Measurements from ENCODE around the gene CCDC91.

The CCDC91 gene

DNA sequence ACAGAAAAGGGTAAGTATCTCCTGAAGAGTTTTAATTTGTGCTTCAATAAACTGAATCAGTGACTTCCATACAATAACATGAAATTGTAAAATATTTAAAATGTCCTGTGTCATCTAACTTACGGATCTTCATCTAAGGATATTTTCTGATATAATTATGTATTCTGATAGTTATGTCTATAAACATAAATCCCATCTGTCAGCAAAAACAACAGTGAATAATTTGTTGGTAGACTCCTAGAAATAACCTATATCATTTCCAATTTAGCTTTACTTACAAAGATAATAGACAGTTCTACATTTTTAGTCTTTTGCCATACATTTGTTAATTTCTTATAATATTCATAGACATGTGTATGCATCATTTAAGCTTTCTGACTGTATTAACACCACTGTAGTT, 293.9 kb downstream of the CCDC91 start:
- ChIA-PET CTCF (no interaction called here), POLR2A (no interaction called here)
- Histone ChIP-seq H3K36me3 (ENCODE audit: control insufficient read depth in 2 of 2, insufficient read depth in 1 of 2, low read length in 2 of 2) (no peaks in the 10 kb centered on the region; a peak in 1 of 3 replicates), H3K4me3 (ENCODE audit: low read depth, low read length) (no peak overlapping the region), H3K27ac (ENCODE audit: extremely low read depth, low read depth, low read length) (no peak overlapping the region), H3K4me1 (ENCODE audit: control insufficient read depth, insufficient read depth, low read length) (no peaks in the 10 kb centered on the region), H3K9me3 (ENCODE audit: control insufficient read depth, insufficient read depth, low read depth, low read length) (no peaks in the 10 kb centered on the region)
- no peak for TF ChIP-seq ZNF174 (tag by site-specific recombination; IDR thresholded peaks at IDR 0.05)
- TF ChIP-seq, protein P1, sequence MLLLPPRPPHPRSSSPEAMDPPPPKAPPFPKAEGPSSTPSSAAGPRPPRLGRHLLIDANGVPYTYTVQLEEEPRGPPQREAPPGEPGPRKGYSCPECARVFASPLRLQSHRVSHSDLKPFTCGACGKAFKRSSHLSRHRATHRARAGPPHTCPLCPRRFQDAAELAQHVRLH (tag by site-specific recombination; IDR thresholded peaks at IDR 0.05): no peak
- TF ChIP-seq ZNF785 (tag by site-specific recombination; IDR thresholded peaks at IDR 0.05): no peak
- TF ChIP-seq ZNF639 (tag by site-specific recombination; IDR thresholded peaks at IDR 0.05): no peak

DNA sequence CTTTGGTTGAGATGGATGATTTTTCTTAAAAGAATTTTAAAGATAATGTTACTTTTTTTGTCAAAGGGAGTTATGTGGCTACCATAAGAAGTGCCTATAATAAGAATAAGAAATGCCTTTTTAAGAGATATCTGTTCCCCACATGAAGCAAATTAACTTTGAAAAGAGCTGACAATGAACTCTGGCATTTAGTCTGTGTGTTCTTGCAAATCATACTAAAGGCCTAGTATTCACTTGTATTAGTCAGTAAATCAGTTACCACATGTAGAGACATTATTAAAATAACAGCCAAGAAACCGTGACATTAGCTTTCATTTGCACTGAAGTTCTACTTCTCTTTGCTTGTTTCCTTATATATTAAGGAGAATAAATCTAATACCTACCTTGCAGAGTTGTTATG, 296.3 kb downstream of the CCDC91 start:
- POLR2A ChIA-PET: no interaction called here
- no peaks in the 10 kb centered on the region; a peak in 1 of 3 replicates for H3K36me3 ChIP-seq (ENCODE audit: control insufficient read depth in 2 of 2, insufficient read depth in 1 of 2, low read length in 2 of 2)
- no peaks in the 10 kb centered on the region for H3K9me3 ChIP-seq (ENCODE audit: control insufficient read depth, insufficient read depth, low read depth, low read length)
- no peaks in the 10 kb centered on the region for H3K4me1 ChIP-seq (ENCODE audit: control insufficient read depth, insufficient read depth, low read length)
- TF ChIP-seq, protein P2, sequence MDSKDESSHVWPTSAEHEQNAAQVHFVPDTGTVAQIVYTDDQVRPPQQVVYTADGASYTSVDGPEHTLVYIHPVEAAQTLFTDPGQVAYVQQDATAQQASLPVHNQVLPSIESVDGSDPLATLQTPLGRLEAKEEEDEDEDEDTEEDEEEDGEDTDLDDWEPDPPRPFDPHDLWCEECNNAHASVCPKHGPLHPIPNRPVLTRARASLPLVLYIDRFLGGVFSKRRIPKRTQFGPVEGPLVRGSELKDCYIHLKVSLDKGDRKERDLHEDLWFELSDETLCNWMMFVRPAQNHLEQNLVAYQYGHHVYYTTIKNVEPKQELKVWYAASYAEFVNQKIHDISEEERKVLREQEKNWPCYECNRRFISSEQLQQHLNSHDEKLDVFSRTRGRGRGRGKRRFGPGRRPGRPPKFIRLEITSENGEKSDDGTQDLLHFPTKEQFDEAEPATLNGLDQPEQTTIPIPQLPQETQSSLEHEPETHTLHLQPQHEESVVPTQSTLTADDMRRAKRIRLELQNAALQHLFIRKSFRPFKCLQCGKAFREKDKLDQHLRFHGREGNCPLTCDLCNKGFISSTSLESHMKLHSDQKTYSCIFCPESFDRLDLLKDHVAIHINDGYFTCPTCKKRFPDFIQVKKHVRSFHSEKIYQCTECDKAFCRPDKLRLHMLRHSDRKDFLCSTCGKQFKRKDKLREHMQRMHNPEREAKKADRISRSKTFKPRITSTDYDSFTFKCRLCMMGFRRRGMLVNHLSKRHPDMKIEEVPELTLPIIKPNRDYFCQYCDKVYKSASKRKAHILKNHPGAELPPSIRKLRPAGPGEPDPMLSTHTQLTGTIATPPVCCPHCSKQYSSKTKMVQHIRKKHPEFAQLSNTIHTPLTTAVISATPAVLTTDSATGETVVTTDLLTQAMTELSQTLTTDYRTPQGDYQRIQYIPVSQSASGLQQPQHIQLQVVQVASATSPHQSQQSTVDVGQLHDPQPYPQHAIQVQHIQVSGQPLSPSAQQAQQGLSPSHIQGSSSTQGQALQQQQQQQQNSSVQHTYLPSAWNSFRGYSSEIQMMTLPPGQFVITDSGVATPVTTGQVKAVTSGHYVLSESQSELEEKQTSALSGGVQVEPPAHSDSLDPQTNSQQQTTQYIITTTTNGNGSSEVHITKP (tag by site-specific recombination; IDR thresholded peaks at IDR 0.05): no peak
- TF ChIP-seq ZNF776 (tag by site-specific recombination; IDR thresholded peaks at IDR 0.05; ENCODE audit: borderline replicate concordance): no peak
- no peak overlapping the region for H3K27ac ChIP-seq (ENCODE audit: extremely low read depth, low read depth, low read length)
- H3K4me3 ChIP-seq (ENCODE audit: low read depth, low read length): no peak overlapping the region
- CTCF ChIA-PET: no interaction called here

DNA sequence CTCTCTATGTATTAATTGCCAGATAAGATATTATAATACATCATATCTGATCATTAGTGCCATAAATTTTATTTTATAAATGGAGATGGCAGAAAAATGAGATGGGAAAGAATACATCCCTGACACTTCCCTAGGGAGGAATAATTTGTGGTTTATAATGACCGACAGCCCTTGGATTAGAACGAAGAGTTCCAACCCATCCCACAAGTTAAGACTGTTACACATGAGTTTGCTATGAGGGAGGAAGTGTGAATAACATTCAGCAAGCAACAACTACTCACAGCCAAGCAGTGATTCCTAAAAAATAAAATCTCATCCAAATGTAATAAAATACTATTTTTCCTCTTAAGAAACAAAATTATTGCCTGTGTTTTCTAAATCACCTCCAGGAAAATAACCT, 299.0 kb downstream of the CCDC91 start:
- H3K9me3 ChIP-seq (ENCODE audit: control insufficient read depth, insufficient read depth, low read depth, low read length): no peaks in the 10 kb centered on the region
- CTCF ChIA-PET: no interaction called here
- H3K4me3 ChIP-seq (ENCODE audit: low read depth, low read length): no peak overlapping the region
- H3K4me1 ChIP-seq (ENCODE audit: control insufficient read depth, insufficient read depth, low read length): no peaks in the 10 kb centered on the region
- TF ChIP-seq ZNF529 (tag by site-specific recombination; IDR thresholded peaks at IDR 0.05; ENCODE audit: insufficient replicate concordance): no peak
- POLR2A ChIA-PET: no interaction called here
- H3K36me3 ChIP-seq (ENCODE audit: control insufficient read depth in 2 of 2, insufficient read depth in 1 of 2, low read length in 2 of 2): no peaks in the 10 kb centered on the region; a peak in 1 of 3 replicates
- no peak overlapping the region for H3K27ac ChIP-seq (ENCODE audit: extremely low read depth, low read depth, low read length)

GRCh38 chr12:28497889-28498411, 307.7 kb downstream of the CCDC91 start:
- no peaks in the 10 kb centered on the region for H3K4me1 ChIP-seq (ENCODE audit: control insufficient read depth, insufficient read depth, low read length)
- H3K9me3 ChIP-seq (ENCODE audit: control insufficient read depth, insufficient read depth, low read depth, low read length): no peaks in the 10 kb centered on the region
- POLR2A ChIA-PET: no interaction called here
- no peak overlapping the region for H3K4me3 ChIP-seq (ENCODE audit: low read depth, low read length)
- CTCF ChIA-PET: no interaction called here
- H3K36me3 ChIP-seq (ENCODE audit: control insufficient read depth in 2 of 2, insufficient read depth in 1 of 2, low read length in 2 of 2): no peaks in the 10 kb centered on the region
- H3K27ac ChIP-seq (ENCODE audit: extremely low read depth, low read depth, low read length): no peak overlapping the region
- TF ChIP-seq ZNF350 (tag by site-specific recombination; IDR thresholded peaks at IDR 0.05): no peak
- TF ChIP-seq IKZF3 (tag by site-specific recombination; IDR thresholded peaks at IDR 0.05): no peak
- TF ChIP-seq ZNF239 (tag by site-specific recombination; IDR thresholded peaks at IDR 0.05): no peak
- TF ChIP-seq ZNF645 (tag by site-specific recombination; IDR thresholded peaks at IDR 0.05): no peak
- TF ChIP-seq KLF7 (tag by site-specific recombination; IDR thresholded peaks at IDR 0.05; ENCODE audit: borderline replicate concordance): no peak
- TF ChIP-seq, protein P3, sequence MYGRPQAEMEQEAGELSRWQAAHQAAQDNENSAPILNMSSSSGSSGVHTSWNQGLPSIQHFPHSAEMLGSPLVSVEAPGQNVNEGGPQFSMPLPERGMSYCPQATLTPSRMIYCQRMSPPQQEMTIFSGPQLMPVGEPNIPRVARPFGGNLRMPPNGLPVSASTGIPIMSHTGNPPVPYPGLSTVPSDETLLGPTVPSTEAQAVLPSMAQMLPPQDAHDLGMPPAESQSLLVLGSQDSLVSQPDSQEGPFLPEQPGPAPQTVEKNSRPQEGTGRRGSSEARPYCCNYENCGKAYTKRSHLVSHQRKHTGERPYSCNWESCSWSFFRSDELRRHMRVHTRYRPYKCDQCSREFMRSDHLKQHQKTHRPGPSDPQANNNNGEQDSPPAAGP (tag by site-specific recombination; IDR thresholded peaks at IDR 0.05): no peak
- no peak for TF ChIP-seq ZNF112 (tag by site-specific recombination; IDR thresholded peaks at IDR 0.05)

Data from HEK293 (cell line).